Measurements from ENCODE around the gene C1orf210. TPM values are rescaled to one million over a fixed set of nuclear protein-coding genes. Genes with fewer than 3 reads are reported as not detected.
A peak's percentile ranks its signal among the peaks of the same experiment; 100 is the strongest.

C1orf210 gene
- total RNA-seq, 4 donors from 2014 or later, result 0.27 TPM; not detected in 3

DNA sequence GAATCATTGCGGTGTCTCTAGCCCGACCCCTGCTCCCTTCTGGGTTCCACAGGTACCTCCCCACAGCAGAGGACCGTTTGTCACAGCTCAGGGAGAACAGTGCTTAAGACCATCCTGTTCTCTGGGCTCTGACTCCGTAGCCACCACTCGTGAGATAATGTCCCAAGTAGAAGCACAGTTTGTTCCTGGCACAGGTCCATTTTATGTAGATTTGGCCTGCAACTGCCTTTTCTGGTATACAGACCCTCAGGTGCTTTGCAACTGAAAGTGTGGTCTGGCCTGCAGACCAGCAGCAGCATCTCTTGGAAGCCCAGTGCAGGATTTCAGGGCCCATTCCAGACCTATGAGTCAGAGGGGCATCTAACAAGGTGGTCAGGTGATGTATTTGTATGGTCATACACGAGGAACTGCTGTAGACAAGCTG lies 44.0 kb downstream of the C1orf210 start:
- Histone ChIP-seq H3K4me3 (no peak overlapping the region), H3K36me3 (no peaks in the 10 kb centered on the region), H3K9me3 (no peaks in the 10 kb centered on the region), H3K4me1 (peaks cover 0 to 14% (median 0%) of the 10 kb centered on the region in 3 donors), H3K27ac (no peak overlapping the region), H3K27me3 (no peaks in the 10 kb centered on the region)
- 45 to 57% methylated on average over 2 to 4 of the region's 6 CpGs for WGBS, 2 donors (ENCODE audit: low coverage in 1 of 2)
- TF ChIP-seq POLR2AphosphoS5 (IDR thresholded peaks at IDR 0.05), result no peak
- no peak for TF ChIP-seq EP300 (IDR thresholded peaks at IDR 0.05)
- TF ChIP-seq, protein P1, sequence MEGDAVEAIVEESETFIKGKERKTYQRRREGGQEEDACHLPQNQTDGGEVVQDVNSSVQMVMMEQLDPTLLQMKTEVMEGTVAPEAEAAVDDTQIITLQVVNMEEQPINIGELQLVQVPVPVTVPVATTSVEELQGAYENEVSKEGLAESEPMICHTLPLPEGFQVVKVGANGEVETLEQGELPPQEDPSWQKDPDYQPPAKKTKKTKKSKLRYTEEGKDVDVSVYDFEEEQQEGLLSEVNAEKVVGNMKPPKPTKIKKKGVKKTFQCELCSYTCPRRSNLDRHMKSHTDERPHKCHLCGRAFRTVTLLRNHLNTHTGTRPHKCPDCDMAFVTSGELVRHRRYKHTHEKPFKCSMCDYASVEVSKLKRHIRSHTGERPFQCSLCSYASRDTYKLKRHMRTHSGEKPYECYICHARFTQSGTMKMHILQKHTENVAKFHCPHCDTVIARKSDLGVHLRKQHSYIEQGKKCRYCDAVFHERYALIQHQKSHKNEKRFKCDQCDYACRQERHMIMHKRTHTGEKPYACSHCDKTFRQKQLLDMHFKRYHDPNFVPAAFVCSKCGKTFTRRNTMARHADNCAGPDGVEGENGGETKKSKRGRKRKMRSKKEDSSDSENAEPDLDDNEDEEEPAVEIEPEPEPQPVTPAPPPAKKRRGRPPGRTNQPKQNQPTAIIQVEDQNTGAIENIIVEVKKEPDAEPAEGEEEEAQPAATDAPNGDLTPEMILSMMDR (IDR thresholded peaks at IDR 0.05), result no peak
- no peak for TF ChIP-seq POLR2A (IDR thresholded peaks at IDR 0.05)
- ATAC-seq, result no peak

DNA sequence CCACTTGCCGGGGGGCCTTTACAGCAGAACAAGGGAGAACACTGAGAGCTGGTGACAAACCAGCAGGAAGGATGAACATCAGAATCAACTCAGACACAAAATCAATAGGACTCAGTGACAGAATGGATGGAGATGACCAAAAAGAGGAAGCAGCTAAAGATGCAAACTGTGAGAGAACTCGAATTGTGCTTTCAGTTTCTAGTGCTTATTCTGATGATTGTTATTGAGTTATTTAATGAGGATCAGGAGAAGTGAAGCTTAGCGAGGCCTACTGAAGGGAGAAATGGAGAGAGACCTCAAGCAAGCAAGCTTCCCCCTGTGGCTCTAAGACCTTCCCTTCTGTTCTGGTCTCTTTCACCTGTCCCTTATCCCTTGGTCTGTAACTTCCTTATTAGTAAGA lies 45.9 kb downstream of the C1orf210 start:
- Histone ChIP-seq H3K36me3 (no peaks in the 10 kb centered on the region), H3K4me1 (peaks cover 0 to 14% (median 0%) of the 10 kb centered on the region in 3 donors), H3K27me3 (no peaks in the 10 kb centered on the region), H3K27ac (no peak overlapping the region), H3K9me3 (no peaks in the 10 kb centered on the region), H3K4me3 (no peak overlapping the region)
- no peak for ATAC-seq
- TF ChIP-seq EP300 (IDR thresholded peaks at IDR 0.05) (no peak), POLR2A (IDR thresholded peaks at IDR 0.05) (no peak), POLR2AphosphoS5 (IDR thresholded peaks at IDR 0.05) (no peak)
- TF ChIP-seq, protein P1 (IDR thresholded peaks at IDR 0.05), result no peak
- 79% methylated on average over 3 of the region's 3 CpGs for WGBS, 2 donors (ENCODE audit: low coverage in 1 of 2)

DNA sequence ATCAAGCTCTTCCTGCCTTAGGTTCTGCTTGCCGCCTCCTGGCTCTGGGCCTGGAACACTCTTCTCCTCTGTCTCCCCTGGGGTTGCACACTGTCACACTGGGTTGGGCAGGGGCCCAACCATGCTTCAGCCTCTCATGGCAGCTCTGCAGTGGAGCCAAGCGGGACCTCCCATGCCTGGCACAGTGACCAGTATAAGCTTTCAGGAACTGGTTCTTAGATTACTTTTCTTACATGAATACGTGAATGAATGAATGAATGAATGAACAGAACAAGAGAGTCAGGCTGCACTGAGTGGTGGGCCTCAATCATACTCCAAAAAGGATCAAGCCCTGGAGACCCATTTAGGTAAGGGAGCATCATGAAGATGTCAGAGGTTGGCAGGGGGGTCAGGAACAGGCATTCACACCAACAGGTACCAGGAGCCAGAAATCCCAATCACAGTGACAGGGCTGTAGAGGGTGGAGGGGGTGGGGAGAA lies 46.4 kb downstream of the C1orf210 start:
- no peaks in the 10 kb centered on the region for H3K36me3 ChIP-seq
- ATAC-seq, result no peak
- H3K27ac ChIP-seq, result no peak overlapping the region
- TF ChIP-seq POLR2AphosphoS5 (IDR thresholded peaks at IDR 0.05) (no peak), EP300 (IDR thresholded peaks at IDR 0.05) (no peak), POLR2A (IDR thresholded peaks at IDR 0.05) (no peak)
- TF ChIP-seq, protein P1 (IDR thresholded peaks at IDR 0.05), result no peak
- H3K9me3 ChIP-seq, result no peaks in the 10 kb centered on the region
- WGBS, 2 donors (ENCODE audit: low coverage in 1 of 2), result 61 to 100% methylated on average over 1 to 3 of the region's 3 CpGs
- no peak overlapping the region for H3K4me3 ChIP-seq
- peaks cover 0 to 14% (median 0%) of the 10 kb centered on the region in 3 donors for H3K4me1 ChIP-seq
- H3K27me3 ChIP-seq, result no peaks in the 10 kb centered on the region

DNA sequence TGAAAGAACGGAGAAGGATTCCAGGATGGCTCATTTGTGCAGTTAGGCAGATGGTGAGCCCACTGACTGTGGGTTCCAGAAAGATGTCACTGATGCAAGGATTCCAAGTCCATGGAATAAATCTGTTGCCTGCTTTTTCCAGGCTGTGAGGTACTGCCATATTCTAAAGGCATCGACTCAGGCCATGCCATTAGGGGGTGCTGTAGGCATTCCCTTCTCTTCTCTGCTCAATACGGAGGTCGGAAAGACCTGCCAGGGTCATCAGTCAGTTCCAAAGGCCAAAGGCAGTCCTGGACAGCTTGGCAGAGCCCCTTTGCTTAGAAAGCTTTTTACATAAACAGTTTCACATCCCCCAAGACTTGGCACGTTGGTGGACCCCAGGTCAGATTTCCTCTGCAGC lies 47.3 kb downstream of the C1orf210 start:
- TF ChIP-seq EP300 (IDR thresholded peaks at IDR 0.05) (no peak), POLR2A (IDR thresholded peaks at IDR 0.05) (no peak), POLR2AphosphoS5 (IDR thresholded peaks at IDR 0.05) (peak; percentile 19)
- TF ChIP-seq, protein P1 (IDR thresholded peaks at IDR 0.05), result peak in 3 of 4 experiments; percentile 61 to 73 (median 71)
- peak; percentile 65 for ATAC-seq
- no peaks in the 10 kb centered on the region for H3K36me3 ChIP-seq
- no peaks in the 10 kb centered on the region for H3K9me3 ChIP-seq
- H3K4me3 ChIP-seq, result no peak overlapping the region
- no peaks in the 10 kb centered on the region for H3K27me3 ChIP-seq
- peaks cover 0 to 14% (median 0%) of the 10 kb centered on the region in 3 donors for H3K4me1 ChIP-seq
- WGBS, 2 donors (ENCODE audit: low coverage in 1 of 2), result 12 to 27% methylated on average over 3 of the region's 5 CpGs
- no peak overlapping the region for H3K27ac ChIP-seq

DNA sequence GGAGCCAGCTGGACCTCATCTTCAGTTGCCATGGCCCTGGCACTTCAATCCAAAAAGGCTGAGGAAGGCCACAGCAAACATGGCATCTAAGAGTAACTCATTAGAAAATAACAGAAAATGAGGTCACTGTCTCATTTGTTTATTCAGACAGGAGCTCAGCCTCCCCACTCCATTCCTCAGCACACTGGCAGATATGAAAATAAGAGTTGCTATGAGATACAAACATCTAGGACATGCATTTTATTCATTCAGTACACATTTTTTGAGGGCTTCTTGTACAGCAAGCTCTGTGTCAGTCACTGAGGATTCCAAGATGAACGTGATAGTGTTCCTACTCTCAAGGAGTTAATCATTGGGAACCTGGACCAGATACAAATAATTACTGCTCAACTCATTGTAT lies 48.3 kb downstream of the C1orf210 start:
- H3K36me3 ChIP-seq, result no peaks in the 10 kb centered on the region
- no peak overlapping the region for H3K27ac ChIP-seq
- 38 to 80% methylated on average over 1 of the region's 1 CpG for WGBS, 2 donors (ENCODE audit: low coverage in 1 of 2)
- ATAC-seq, result no peak
- H3K9me3 ChIP-seq, result no peaks in the 10 kb centered on the region
- TF ChIP-seq POLR2A (IDR thresholded peaks at IDR 0.05), result no peak
- TF ChIP-seq POLR2AphosphoS5 (IDR thresholded peaks at IDR 0.05), result no peak
- TF ChIP-seq, protein P1 (IDR thresholded peaks at IDR 0.05), result no peak
- no peak for TF ChIP-seq EP300 (IDR thresholded peaks at IDR 0.05)
- peaks cover 0 to 14% (median 0%) of the 10 kb centered on the region in 3 donors for H3K4me1 ChIP-seq
- no peak overlapping the region for H3K4me3 ChIP-seq
- no peaks in the 10 kb centered on the region for H3K27me3 ChIP-seq

Data from gastroesophageal sphincter (tissue), 4 donors.